ENCODE results near the gene PADI2.

Gene PADI2

DNA sequence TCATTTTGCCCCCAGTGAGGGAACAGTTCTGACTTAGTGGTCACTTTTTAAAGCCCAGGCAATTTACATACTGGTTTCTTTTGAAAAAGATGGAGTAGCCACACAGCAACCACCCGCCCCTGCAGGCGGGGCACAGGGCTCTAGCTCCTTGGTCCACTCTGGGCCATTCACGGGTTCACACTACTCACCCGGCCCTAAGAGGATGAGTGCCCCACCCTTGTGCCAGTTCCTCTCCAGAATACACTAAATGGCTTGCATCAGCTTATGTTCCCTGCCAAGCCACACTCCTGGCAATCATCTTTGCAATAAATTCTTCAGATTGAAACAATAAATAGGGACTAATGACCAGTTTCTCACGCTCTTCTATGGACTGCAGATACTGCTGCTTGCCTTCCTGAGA lies 91.8 kb downstream of the PADI2 start:
- FAIRE-seq (no peak), DNase-seq (ENCODE audit: insufficient read length, low spot score) (no peak)

DNA sequence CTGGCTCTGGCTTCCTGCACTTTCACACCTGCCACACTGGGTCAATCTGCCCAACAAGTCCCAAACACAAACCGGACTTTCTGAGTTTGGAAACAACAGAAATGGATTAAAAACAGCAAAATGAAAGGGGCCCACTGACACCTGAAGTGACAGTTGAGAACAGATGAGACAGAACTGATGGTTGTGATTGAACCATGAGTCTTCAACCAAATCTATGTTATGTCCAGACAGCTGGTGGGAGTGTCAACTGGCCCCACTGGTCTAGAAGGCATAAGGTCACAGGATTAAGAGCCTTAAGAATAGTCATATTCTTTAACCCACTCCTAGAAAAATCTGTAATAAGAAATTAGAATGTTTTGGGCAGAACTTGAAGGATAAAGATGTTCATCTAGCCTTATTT lies 94.5 kb downstream of the PADI2 start:
- FAIRE-seq (no peak), DNase-seq (ENCODE audit: insufficient read length, low spot score) (no peak)

DNA sequence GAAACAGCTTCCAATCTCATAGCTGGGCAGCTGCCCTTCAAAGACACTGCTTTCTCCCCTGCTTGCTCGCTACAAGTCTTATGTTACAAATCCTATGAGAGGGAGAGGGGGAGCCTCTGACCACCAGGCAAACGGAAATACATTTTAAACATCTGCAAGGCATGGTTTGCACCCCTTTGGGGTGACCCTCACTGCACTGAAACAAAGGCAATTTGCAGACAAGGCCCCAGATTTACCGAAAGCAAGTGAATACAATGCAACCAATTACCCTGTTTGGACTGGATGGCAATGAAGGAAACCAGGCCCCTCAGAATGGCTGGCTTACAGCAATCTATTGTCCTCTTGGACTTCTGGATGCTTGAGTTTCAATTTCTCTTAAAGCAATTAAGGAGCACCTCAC lies 95.7 kb downstream of the PADI2 start:
- DNase-seq (ENCODE audit: insufficient read length, low spot score) (no peak), FAIRE-seq (no peak)

DNA sequence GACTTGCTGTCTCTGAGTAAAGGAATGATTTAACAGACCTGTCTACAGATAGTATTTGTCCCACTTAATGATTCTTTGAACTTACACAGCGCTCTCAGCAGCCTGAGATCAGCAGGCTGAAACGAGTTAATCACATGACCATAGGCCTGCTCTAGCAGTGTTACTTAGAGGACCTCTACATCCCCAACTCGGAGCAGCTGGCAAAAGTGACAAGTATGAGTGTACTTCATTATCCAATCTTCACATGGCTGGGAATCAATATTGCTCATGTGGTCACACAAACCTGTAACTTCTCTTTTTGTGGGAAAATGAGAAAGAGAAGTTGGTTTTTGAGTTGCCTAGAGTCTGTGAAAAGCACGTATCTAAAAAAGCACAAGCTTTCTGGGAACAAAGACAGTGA lies 96.1 kb downstream of the PADI2 start:
- DNase-seq (ENCODE audit: insufficient read length, low spot score) (no peak), FAIRE-seq (no peak)

DNA sequence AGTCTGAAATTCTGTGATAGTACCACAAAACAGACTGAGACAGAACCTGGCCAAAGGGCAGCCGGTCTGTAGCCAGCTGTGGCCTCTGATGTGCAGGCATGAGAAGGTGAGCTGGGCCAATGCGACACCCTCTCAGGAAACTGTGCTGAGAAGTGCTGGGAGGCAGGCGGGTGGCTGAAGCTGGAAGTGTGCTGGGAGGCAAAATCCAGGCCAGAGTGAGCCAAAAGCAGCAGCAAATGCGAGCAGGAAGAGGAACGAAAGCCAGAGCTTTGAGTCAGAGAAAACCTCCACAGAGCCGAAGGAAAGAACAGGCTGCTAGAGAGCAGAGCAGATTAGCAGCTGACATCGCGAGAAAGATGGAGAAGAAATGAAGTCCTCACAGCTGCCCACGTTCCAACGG lies 97.4 kb downstream of the PADI2 start:
- DNase-seq (ENCODE audit: insufficient read length, low spot score): no peak
- FAIRE-seq: no peak

DNA sequence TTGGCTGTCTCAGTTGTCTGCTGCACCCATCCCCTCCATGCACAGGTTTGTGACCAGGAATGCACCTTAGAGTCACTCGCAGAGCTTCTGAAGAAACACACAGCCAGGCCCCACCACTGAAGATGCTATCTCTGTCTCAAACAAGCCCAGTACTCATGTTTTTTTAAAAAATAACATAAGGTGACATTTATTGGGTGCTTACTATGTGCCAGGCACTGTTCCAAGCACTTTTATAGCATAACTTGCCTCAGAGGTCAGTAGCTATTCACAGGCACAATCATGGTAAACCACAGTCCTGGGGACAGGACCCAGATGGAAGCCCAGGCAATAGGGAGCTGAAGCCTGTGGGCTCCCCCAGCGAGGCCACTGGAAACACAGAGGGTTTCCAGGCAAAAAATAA lies 98.7 kb downstream of the PADI2 start:
- FAIRE-seq (no peak), DNase-seq (ENCODE audit: insufficient read length, low spot score) (no peak)

DNA sequence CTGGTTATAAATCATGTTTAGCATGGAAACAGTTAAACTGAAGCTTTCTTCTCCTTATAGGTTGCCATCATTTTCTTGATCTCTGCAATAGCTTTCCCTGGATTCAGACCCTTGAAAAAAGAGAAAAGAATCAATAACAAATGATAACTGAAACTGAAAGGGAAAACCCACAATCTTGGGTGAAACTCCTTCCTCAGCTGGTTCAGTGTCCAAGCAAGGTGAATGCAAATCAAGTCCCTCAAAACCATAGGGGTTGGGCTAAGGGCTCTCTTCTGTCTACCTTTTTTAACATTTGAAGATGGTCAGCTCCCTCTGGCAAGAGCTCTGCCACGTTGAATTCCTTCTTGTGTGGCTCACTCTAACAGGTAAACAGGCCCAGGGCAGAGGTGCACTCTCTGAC lies 100.4 kb downstream of the PADI2 start:
- peak; percentile 90 for FAIRE-seq
- DNase-seq (ENCODE audit: insufficient read length, low spot score): no peak

DNA sequence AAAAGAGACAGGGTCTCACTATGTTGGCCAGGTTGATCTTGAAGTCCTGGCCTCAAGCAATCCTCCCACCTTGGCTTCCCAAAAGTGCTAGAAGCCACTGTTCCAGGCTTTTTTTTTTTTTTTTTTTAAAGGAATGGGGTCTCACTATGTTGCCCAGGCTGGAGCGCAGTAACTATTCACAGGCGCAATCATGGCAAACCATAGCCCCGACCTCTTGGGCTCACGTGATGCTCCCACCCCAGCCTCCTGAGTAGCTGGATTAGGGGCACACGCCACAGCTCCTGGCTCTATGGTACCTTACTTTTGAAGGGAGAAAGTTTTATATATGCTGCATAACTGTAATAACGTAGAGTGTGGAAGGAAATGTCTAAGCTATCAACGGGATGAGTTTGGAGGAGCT lies 101.8 kb downstream of the PADI2 start:
- no peak for FAIRE-seq

More for the DNA sequence above, 101.8 kb downstream of the PADI2 start:
- DNase-seq (ENCODE audit: insufficient read length, low spot score): no peak
